Nephron (organoid): ENCODE measurements around the gene SLC7A14.

Experiments
- H3K27ac Mint-ChIP-seq, 3 experiments: 2 replicates each; pipeline ENCODE4 v1.8.0; 2020; ENCODE audit warnings: mixed read lengths in 3 of 3, mild to moderate bottlenecking in 2 of 3, moderate library complexity in 1 of 3
- H3K27me3 Mint-ChIP-seq: 2 replicates; pipeline ENCODE4 v1.8.0; 2021; ENCODE audit warnings: low read depth, mild to moderate bottlenecking, moderate library complexity, mixed read lengths
- H3K36me3 Mint-ChIP-seq: 2 replicates; pipeline ENCODE4 v1.8.0; 2020; ENCODE audit warnings: low read depth, mixed read lengths
- H3K4me1 Mint-ChIP-seq: 2 replicates; pipeline ENCODE4 v1.8.0; 2020; ENCODE audit warnings: mixed read lengths
- H3K4me3 Mint-ChIP-seq, 3 experiments: 2 replicates each; pipeline ENCODE4 v1.8.0; 2020; ENCODE audit warnings: mild to moderate bottlenecking in 3 of 3, mixed read lengths in 3 of 3, moderate library complexity in 2 of 3
- H3K9me3 Mint-ChIP-seq: 2 replicates; pipeline ENCODE4 v1.8.0; 2020; ENCODE audit warnings: mixed read lengths
- CTCF ChIP-seq, 3 experiments: fragments of 200-600 bp; sonication (generic); IDR thresholded peaks; one replicate each; pipeline ENCODE4 v1.5.0; 2021; ENCODE audit warnings: antibody characterized with exemption in 3 of 3; ENCODE audit not compliant: unreplicated experiment in 3 of 3

The SLC7A14 gene

GRCh38 chr3:170442947-170443346 lies 142.9 kb downstream of the SLC7A14 start:
- H3K4me1 Mint-ChIP-seq: peaks cover 3% of the 10 kb centered on the region
- no peak overlapping the region for H3K4me3 Mint-ChIP-seq
- H3K27me3 Mint-ChIP-seq: no peaks in the 10 kb centered on the region
- TF ChIP-seq CTCF (IDR thresholded peaks at IDR 0.05; ENCODE audit: unreplicated experiment in 3 of 3): no peak
- peak overlapping the region in 1 of 3 experiments; percentile 52 for H3K27ac Mint-ChIP-seq
- H3K36me3 Mint-ChIP-seq: no peaks in the 10 kb centered on the region
- no peaks in the 10 kb centered on the region for H3K9me3 Mint-ChIP-seq

GRCh38 chr3:170441412-170441811 lies 144.5 kb downstream of the SLC7A14 start:
- H3K36me3 Mint-ChIP-seq: peaks cover 5% of the 10 kb centered on the region
- peak overlapping the region in 2 of 3 experiments; percentile 35 to 54 for H3K27ac Mint-ChIP-seq
- TF ChIP-seq CTCF (IDR thresholded peaks at IDR 0.05; ENCODE audit: unreplicated experiment in 3 of 3): no peak
- H3K9me3 Mint-ChIP-seq: no peaks in the 10 kb centered on the region
- no peaks in the 10 kb centered on the region for H3K4me1 Mint-ChIP-seq
- no peaks in the 10 kb centered on the region for H3K27me3 Mint-ChIP-seq
- H3K4me3 Mint-ChIP-seq: no peak overlapping the region

GRCh38 chr3:170440344-170440743 lies 145.5 kb downstream of the SLC7A14 start:
- Mint-ChIP-seq H3K9me3 (no peaks in the 10 kb centered on the region), H3K36me3 (peaks cover 10% of the 10 kb centered on the region), H3K4me3 (no peak overlapping the region), H3K27ac (no peak overlapping the region), H3K4me1 (no peaks in the 10 kb centered on the region), H3K27me3 (no peaks in the 10 kb centered on the region)
- no peak for TF ChIP-seq CTCF (IDR thresholded peaks at IDR 0.05; ENCODE audit: unreplicated experiment in 3 of 3)

GRCh38 chr3:170438836-170439235 lies 147.0 kb downstream of the SLC7A14 start:
- no peak overlapping the region for H3K27ac Mint-ChIP-seq
- H3K36me3 Mint-ChIP-seq: peaks cover 20% of the 10 kb centered on the region
- H3K9me3 Mint-ChIP-seq: no peaks in the 10 kb centered on the region
- TF ChIP-seq CTCF (IDR thresholded peaks at IDR 0.05; ENCODE audit: unreplicated experiment in 3 of 3): no peak
- no peak overlapping the region for H3K4me3 Mint-ChIP-seq
- H3K27me3 Mint-ChIP-seq: no peaks in the 10 kb centered on the region
- H3K4me1 Mint-ChIP-seq: no peaks in the 10 kb centered on the region

GRCh38 chr3:170437696-170438407 lies 148.0 kb downstream of the SLC7A14 start:
- H3K27ac Mint-ChIP-seq: no peak overlapping the region
- H3K27me3 Mint-ChIP-seq: no peaks in the 10 kb centered on the region
- no peak for TF ChIP-seq CTCF (IDR thresholded peaks at IDR 0.05; ENCODE audit: unreplicated experiment in 3 of 3)
- no peaks in the 10 kb centered on the region for H3K9me3 Mint-ChIP-seq
- no peak overlapping the region for H3K4me3 Mint-ChIP-seq
- H3K4me1 Mint-ChIP-seq: no peaks in the 10 kb centered on the region
- peaks cover 28% of the 10 kb centered on the region for H3K36me3 Mint-ChIP-seq

GRCh38 chr3:170437176-170437575 lies 148.7 kb downstream of the SLC7A14 start:
- no peaks in the 10 kb centered on the region for H3K9me3 Mint-ChIP-seq
- no peak for TF ChIP-seq CTCF (IDR thresholded peaks at IDR 0.05; ENCODE audit: unreplicated experiment in 3 of 3)
- no peaks in the 10 kb centered on the region for H3K27me3 Mint-ChIP-seq
- no peak overlapping the region for H3K4me3 Mint-ChIP-seq
- H3K4me1 Mint-ChIP-seq: no peaks in the 10 kb centered on the region
- peak overlapping the region in 1 of 3 experiments; percentile 28 for H3K27ac Mint-ChIP-seq
- peaks cover 35% of the 10 kb centered on the region for H3K36me3 Mint-ChIP-seq
